Parathyroid adenoma (tissue), 2 donors: Measurements from ENCODE around the gene GRM7.

ENCODE experiments used
- H2AFZ ChIP-seq: fragments of 300-600 bp; sonication (generic); one replicate; pipeline ENCODE4 v1.7.0; 2017; ENCODE audit warnings: antibody characterized with exemption, mild to moderate bottlenecking
- H3K27ac ChIP-seq: fragments of 300-600 bp; sonication (generic); one replicate; pipeline ENCODE4 v1.7.0; 2017
- H3K27me3 ChIP-seq: fragments of 300-600 bp; sonication (generic); one replicate; pipeline ENCODE4 v1.7.0; 2017; ENCODE audit warnings: low read length; ENCODE audit not compliant: control insufficient read depth, insufficient read depth
- H3K36me3 ChIP-seq: fragments of 300-600 bp; sonication (generic); one replicate; pipeline ENCODE4 v1.7.0; 2017; ENCODE audit warnings: low read length; ENCODE audit not compliant: control insufficient read depth, insufficient read depth
- H3K4me1 ChIP-seq: fragments of 300-600 bp; sonication (generic); one replicate; pipeline ENCODE4 v1.7.0; 2017; ENCODE audit warnings: control low read depth
- H3K4me2 ChIP-seq: fragments of 300-600 bp; sonication (generic); one replicate; pipeline ENCODE4 v1.7.0; 2017; ENCODE audit warnings: low read length
- H3K4me3 ChIP-seq: fragments of 300-600 bp; sonication (generic); one replicate; pipeline ENCODE4 v1.7.0; 2017; ENCODE audit warnings: low read depth, low read length
- H3K79me2 ChIP-seq: fragments of 300-600 bp; sonication (generic); one replicate; pipeline ENCODE4 v1.7.0; 2017; ENCODE audit warnings: control low read depth
- H3K9ac ChIP-seq: fragments of 300-600 bp; sonication (generic); one replicate; pipeline ENCODE4 v1.7.0; 2017; ENCODE audit warnings: mild to moderate bottlenecking
- H3K9me3 ChIP-seq: fragments of 300-600 bp; sonication (generic); one replicate; pipeline ENCODE4 v1.7.0; 2017; ENCODE audit warnings: low read length; ENCODE audit not compliant: control insufficient read depth
- TF ChIP-seq, protein P1 (sequence below): fragments of 300-600 bp; sonication (generic); IDR thresholded peaks from one replicate; pipeline ENCODE4 v1.7.0; 2017; ENCODE audit warnings: antibody characterized with exemption, mild to moderate bottlenecking
- donor health status: primary hyperparathyroidism.

GRM7 gene

DNA sequence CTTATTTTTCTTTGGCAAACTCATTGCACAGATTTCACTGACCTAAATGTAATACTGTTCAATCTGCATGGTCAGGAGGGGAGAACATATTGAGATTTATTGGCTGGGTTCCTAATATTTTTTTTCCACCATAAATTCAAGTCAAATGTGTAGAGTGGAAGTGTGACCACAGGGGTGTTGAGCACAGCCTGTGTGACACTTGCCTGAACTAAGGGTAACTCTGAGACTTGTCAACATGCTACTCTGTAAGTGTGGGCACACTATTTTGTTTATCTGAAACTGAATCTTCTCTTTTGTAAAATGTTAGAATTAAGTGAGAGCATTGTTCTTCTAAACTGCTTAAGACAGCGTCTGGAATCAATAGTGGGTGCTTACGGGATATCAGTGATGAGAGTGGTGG, 516.2 kb downstream of the GRM7 start:
- Histone ChIP-seq H3K27ac (no peak overlapping the region), H3K4me2 (no peak overlapping the region)

DNA sequence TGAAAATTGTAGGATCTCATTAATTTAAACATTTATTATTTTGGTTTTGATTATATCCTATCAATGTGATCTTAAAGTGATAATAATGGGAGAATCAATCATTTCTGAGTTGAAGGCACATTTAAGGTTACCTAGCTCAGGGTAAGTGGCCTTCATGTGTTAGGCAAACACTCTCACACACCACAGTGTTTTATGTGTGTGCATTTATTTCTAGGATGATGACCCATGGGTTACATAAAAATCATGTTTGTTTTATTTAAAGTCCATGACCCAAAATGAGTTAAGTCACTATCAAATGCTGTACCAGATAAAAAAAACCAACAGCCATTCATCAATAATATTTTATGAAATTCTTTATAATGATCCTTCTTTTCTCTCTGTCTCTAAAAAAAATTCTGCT, 520.8 kb downstream of the GRM7 start:
- no peaks in the 10 kb centered on the region for H3K36me3 ChIP-seq
- H3K9ac ChIP-seq, result no peak overlapping the region
- no peaks in the 10 kb centered on the region for H3K4me1 ChIP-seq
- H3K27ac ChIP-seq, result no peak overlapping the region
- TF ChIP-seq, protein P1, sequence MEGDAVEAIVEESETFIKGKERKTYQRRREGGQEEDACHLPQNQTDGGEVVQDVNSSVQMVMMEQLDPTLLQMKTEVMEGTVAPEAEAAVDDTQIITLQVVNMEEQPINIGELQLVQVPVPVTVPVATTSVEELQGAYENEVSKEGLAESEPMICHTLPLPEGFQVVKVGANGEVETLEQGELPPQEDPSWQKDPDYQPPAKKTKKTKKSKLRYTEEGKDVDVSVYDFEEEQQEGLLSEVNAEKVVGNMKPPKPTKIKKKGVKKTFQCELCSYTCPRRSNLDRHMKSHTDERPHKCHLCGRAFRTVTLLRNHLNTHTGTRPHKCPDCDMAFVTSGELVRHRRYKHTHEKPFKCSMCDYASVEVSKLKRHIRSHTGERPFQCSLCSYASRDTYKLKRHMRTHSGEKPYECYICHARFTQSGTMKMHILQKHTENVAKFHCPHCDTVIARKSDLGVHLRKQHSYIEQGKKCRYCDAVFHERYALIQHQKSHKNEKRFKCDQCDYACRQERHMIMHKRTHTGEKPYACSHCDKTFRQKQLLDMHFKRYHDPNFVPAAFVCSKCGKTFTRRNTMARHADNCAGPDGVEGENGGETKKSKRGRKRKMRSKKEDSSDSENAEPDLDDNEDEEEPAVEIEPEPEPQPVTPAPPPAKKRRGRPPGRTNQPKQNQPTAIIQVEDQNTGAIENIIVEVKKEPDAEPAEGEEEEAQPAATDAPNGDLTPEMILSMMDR, result no peak
- H3K9me3 ChIP-seq, result no peaks in the 10 kb centered on the region
- H3K4me3 ChIP-seq, result no peak overlapping the region
- H3K79me2 ChIP-seq, result no peaks in the 10 kb centered on the region
- no peak overlapping the region for H2AFZ ChIP-seq
- H3K4me2 ChIP-seq, result no peak overlapping the region
- no peaks in the 10 kb centered on the region for H3K27me3 ChIP-seq

More for the DNA sequence above, 516.2 kb downstream of the GRM7 start:
- Histone ChIP-seq H3K9ac (no peak overlapping the region), H2AFZ (no peak overlapping the region), H3K9me3 (no peaks in the 10 kb centered on the region), H3K36me3 (no peaks in the 10 kb centered on the region), H3K4me3 (no peak overlapping the region), H3K79me2 (no peaks in the 10 kb centered on the region), H3K27me3 (no peaks in the 10 kb centered on the region), H3K4me1 (no peaks in the 10 kb centered on the region)
- TF ChIP-seq, protein P1, result no peak

- Histone ChIP-seq H3K4me1 (no peaks in the 10 kb centered on the region), H3K27ac (no peak overlapping the region), H3K36me3 (no peaks in the 10 kb centered on the region), H3K4me3 (no peak overlapping the region), H3K4me2 (no peak overlapping the region), H3K79me2 (no peaks in the 10 kb centered on the region), H3K27me3 (no peaks in the 10 kb centered on the region), H2AFZ (no peak overlapping the region), H3K9ac (no peak overlapping the region), H3K9me3 (no peaks in the 10 kb centered on the region)
- TF ChIP-seq, protein P1, result no peak
Observed at GRCh38 chr3:7382293-7383010, 521.5 kb downstream of the GRM7 start.

GRCh38 chr3:7385635-7386034, 524.7 kb downstream of the GRM7 start:
- Histone ChIP-seq H2AFZ (no peak overlapping the region), H3K27me3 (no peaks in the 10 kb centered on the region), H3K4me3 (no peak overlapping the region), H3K4me1 (no peaks in the 10 kb centered on the region), H3K36me3 (no peaks in the 10 kb centered on the region), H3K9me3 (no peaks in the 10 kb centered on the region), H3K27ac (no peak overlapping the region), H3K9ac (no peak overlapping the region), H3K79me2 (no peaks in the 10 kb centered on the region), H3K4me2 (no peak overlapping the region)
- TF ChIP-seq, protein P1, result no peak

DNA sequence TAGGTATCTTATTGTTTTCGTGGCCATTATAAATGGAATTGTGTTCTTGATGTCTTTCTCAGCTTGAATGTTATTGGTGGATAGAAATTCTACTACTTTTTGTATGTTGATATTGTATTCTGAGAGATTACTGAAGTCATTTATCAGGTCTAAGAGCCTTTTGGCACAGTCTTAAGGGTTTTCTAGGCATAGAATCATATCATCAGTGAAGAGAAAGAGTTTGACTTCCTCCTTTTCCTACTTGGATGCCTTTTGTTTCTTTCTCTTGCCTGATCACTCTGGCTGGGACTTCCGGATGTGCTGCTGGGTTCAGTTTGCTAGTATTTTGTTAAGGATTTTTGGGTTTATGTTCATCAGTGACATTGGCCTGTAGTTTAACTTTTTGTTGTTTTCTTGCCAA, 527.1 kb downstream of the GRM7 start:
- H3K4me1 ChIP-seq, result no peaks in the 10 kb centered on the region
- no peaks in the 10 kb centered on the region for H3K27me3 ChIP-seq
- no peaks in the 10 kb centered on the region for H3K9me3 ChIP-seq
- H3K27ac ChIP-seq, result no peak overlapping the region
- H3K4me3 ChIP-seq, result no peak overlapping the region
- TF ChIP-seq, protein P1, result no peak
- H3K36me3 ChIP-seq, result no peaks in the 10 kb centered on the region
- H3K4me2 ChIP-seq, result no peak overlapping the region
- H3K79me2 ChIP-seq, result no peaks in the 10 kb centered on the region
- H2AFZ ChIP-seq, result no peak overlapping the region
- no peak overlapping the region for H3K9ac ChIP-seq
